Stimulated activated CD8-positive, alpha-beta memory T cell treated with anti-CD3 and anti-CD28 coated beads, Interleukin-15, amount 100 ng/mL, for 4 hours (primary cell): ENCODE measurements around the gene WDR48.

Experiments used
- DNase-seq, 2 donors: peaks; one replicate each; pipeline ENCODE4 v3.0.0-alpha.2; 2020; ENCODE audit warnings: low read depth in 2 of 2

Gene WDR48

GRCh38 chr3:39102504-39103323 is 50.9 kb downstream of the WDR48 start:
- no peak for DNase-seq

DNA sequence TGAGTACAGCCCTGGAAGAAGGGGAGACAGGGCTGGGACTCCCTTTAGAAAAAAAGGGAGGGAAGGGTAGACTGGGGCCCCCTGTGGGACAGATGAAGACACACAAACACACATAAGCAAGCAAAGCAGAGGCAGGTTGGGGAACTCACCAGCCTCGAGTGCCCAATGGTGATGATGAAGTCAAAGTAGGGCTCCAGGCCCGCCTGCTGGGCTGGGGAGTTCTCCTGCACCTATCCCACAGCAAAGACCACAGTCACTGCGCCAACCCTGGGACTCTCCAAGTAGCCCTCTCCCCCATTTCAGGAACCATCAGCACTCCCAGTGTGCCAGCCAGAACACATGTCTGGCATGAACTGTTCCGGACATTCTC is 51.5 kb downstream of the WDR48 start:
- DNase-seq: no peak

GRCh38 chr3:39103791-39104552 is 52.2 kb downstream of the WDR48 start:
- no peak for DNase-seq

- no peak for DNase-seq
Observed at GRCh38 chr3:39104961-39105686, 53.3 kb downstream of the WDR48 start.

GRCh38 chr3:39105687-39106063 is 53.9 kb downstream of the WDR48 start:
- no peak for DNase-seq

DNA sequence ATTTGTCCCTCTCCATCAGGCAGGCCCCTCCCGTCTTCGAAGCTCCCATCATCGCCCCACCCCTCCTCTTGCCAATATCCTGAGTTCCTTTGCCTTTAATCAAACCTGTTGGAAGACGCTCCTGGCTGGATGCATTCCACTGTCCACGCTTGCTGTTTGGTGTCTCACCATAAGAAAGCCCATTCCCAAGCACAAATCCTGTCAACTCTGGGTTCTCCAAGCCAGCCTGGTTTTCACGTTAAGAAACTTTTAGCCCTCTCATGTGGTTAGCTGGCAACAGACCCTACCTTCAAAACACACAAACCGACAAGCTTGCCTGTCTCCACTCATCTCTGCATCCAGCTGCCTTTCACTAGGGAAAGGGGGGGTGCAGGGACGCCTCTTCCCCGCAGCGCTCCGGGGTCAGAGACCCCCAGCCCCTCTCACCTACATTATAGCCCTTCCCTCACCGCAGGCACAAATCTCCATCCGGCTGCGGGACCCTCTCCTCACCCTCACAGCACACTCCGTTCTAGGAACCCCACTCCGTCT is 54.5 kb downstream of the WDR48 start:
- DNase-seq: no peak

GRCh38 chr3:39106851-39107387 is 55.1 kb downstream of the WDR48 start:
- DNase-seq: no peak

DNA sequence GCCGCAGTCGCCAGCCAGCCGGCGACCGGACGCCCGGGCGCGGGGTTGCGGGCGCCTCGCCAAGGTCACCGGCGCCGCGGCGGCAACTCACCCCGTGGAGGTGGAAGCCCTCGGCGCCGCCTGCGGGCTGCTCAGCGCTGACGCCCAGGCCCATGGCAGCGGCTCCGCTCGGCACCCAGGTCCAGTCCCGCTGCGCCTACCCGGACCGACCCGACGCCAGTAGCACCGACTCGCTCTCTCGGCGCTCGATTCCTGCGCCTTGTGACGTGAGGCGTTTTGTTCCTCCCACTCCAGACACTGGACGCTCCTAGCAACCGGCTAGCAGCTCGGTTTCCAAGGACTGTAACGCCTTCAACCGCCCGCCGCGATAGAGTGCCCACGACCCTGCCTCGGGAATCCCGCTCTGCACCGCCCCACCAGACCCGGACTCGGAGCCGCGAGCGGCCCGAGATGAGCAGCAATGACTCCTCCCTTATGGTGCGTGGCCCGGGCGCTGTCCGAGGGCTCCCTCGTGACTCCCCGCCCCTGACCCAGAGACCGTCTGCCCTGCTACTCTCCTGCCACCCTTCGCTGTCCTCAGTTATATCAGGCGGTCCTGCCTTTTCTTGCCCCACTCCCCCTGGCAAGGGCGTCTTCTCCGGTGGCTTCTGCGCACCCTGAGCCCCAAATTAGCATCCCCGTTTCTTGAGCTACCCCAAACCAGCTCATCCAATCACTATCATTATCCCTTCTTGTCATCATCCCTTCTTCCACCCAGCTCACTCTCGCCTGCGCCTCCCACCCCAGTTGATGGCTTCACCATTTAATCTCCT is 55.8 kb downstream of the WDR48 start, which contains the start of the genes GORASP1 and TTC21A:
Gene GORASP1, minus strand, starts transcription at position 240 of the 812 bp plus-strand sequence. Its CDS starts 86 bp downstream, at position 154.
Gene TTC21A, plus strand, starts transcription at position 293 of the 812 bp plus-strand sequence. Its CDS starts 158 bp downstream, at position 451.
- peak; percentile 22 to 51 for DNase-seq

GRCh38 chr3:39108200-39108710 is 56.4 kb downstream of the WDR48 start:
- no peak for DNase-seq

GRCh38 chr3:39109086-39109485 is 57.3 kb downstream of the WDR48 start:
- DNase-seq: no peak

- DNase-seq: no peak
Observed at GRCh38 chr3:39110041-39110639, 58.3 kb downstream of the WDR48 start.

GRCh38 chr3:39112113-39112512 is 60.3 kb downstream of the WDR48 start:
- DNase-seq: no peak

- no peak for DNase-seq
Observed at GRCh38 chr3:39112535-39112934, 60.7 kb downstream of the WDR48 start.

- no peak for DNase-seq
Observed at GRCh38 chr3:39113291-39113690, 61.5 kb downstream of the WDR48 start.

DNA sequence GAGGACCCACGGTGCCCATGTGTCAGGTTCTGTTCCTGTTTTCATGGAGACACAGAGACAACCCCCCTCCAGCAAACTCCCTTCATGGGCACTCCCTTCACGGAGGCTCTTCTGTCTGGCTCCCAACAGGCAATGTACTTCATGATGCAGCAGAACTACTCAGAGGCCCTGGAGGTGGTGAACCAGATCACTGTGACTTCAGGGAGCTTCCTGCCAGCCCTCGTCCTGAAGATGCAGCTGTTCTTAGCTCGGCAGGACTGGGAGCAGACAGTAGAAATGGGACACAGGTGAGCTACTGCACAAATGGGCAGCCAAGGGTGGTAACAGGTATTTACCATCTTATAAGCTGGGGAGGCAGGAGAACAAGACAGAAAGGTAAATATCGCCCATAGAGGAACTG is 62.6 kb downstream of the WDR48 start:
- DNase-seq: no peak

DNA sequence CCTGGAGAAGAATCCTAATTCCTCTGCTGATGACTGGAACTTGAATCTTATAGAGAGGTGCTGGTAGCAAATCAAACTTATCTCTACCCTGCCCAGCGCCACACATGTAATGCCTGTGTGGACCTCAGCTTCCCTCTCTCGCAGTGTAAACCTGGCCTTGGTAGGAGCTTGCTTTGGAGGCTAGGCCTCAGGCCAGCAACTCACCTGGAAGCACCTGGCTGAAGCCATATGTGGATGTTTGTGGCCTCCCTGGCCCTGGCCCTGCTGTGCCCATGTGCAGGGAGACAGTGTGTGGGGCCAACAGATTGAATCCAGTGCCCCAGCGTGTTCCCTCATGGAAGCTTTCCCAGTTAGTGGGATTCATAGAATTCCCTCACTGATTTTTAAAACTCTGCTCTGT is 64.1 kb downstream of the WDR48 start:
- no peak for DNase-seq

DNA sequence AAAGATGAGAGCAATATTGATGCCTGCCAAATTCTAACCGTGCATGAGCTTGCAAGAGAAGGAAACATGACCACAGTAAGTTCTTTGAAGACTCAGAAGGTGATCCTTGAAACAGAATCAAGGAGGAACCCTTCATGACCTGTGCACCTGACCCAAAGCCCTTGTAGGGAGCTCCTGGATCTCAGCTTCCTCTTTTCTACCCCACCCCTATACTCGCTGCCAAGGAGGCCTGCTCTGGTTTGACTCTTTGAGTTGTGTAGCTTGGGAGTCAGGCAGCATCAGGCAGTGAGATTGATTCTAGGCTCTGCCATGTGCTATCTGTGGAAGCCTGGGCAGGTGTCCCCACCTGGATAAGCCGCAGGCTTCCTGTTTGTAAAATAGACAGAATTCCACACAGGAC is 66.3 kb downstream of the WDR48 start:
- no peak for DNase-seq

- DNase-seq: no peak
Observed at GRCh38 chr3:39118931-39119660, 67.3 kb downstream of the WDR48 start.

GRCh38 chr3:39121621-39122020 is 69.8 kb downstream of the WDR48 start:
- no peak for DNase-seq

- no peak for DNase-seq
Observed at GRCh38 chr3:39122813-39123212, 71.0 kb downstream of the WDR48 start.
